ENCODE measurements around the gene SNAPC1. TPM values are rescaled to one million over a fixed set of nuclear protein-coding genes. Genes with fewer than 3 reads are reported as not detected.

Gene SNAPC1
- total RNA-seq, 1 donor: 3.7 TPM

GRCh38 chr14:61822458-61822857 lies 60.2 kb downstream of the SNAPC1 start:
- no peaks in the 10 kb centered on the region for H3K27me3 ChIP-seq (ENCODE audit: insufficient read depth, low read length)
- no peak overlapping the region for H3K4me3 ChIP-seq (ENCODE audit: low read length)
- H3K9me3 ChIP-seq (ENCODE audit: low read depth, low read length): no peaks in the 10 kb centered on the region
- no peaks in the 10 kb centered on the region for H3K4me1 ChIP-seq (ENCODE audit: insufficient read depth, low read length)

- Histone ChIP-seq H3K4me1 (ENCODE audit: insufficient read depth, low read length) (no peaks in the 10 kb centered on the region), H3K4me3 (ENCODE audit: low read length) (no peak overlapping the region), H3K27me3 (ENCODE audit: insufficient read depth, low read length) (no peaks in the 10 kb centered on the region), H3K9me3 (ENCODE audit: low read depth, low read length) (no peaks in the 10 kb centered on the region)
Observed at GRCh38 chr14:61832783-61833182, 70.6 kb downstream of the SNAPC1 start.

GRCh38 chr14:61836184-61836583 lies 74.0 kb downstream of the SNAPC1 start:
- no peaks in the 10 kb centered on the region for H3K27me3 ChIP-seq (ENCODE audit: insufficient read depth, low read length)
- H3K4me1 ChIP-seq (ENCODE audit: insufficient read depth, low read length): no peaks in the 10 kb centered on the region
- no peak overlapping the region for H3K4me3 ChIP-seq (ENCODE audit: low read length)
- no peaks in the 10 kb centered on the region for H3K9me3 ChIP-seq (ENCODE audit: low read depth, low read length)

GRCh38 chr14:61836807-61837206 lies 74.6 kb downstream of the SNAPC1 start:
- Histone ChIP-seq H3K9me3 (ENCODE audit: low read depth, low read length) (no peaks in the 10 kb centered on the region), H3K27me3 (ENCODE audit: insufficient read depth, low read length) (peaks cover 2% of the 10 kb centered on the region), H3K4me3 (ENCODE audit: low read length) (no peak overlapping the region), H3K4me1 (ENCODE audit: insufficient read depth, low read length) (no peaks in the 10 kb centered on the region)

GRCh38 chr14:61837336-61838229 lies 75.4 kb downstream of the SNAPC1 start:
- no peaks in the 10 kb centered on the region for H3K9me3 ChIP-seq (ENCODE audit: low read depth, low read length)
- H3K4me3 ChIP-seq (ENCODE audit: low read length): no peak overlapping the region
- peaks cover 2% of the 10 kb centered on the region for H3K27me3 ChIP-seq (ENCODE audit: insufficient read depth, low read length)
- no peaks in the 10 kb centered on the region for H3K4me1 ChIP-seq (ENCODE audit: insufficient read depth, low read length)

- H3K4me1 ChIP-seq (ENCODE audit: insufficient read depth, low read length): no peaks in the 10 kb centered on the region
- no peak overlapping the region for H3K4me3 ChIP-seq (ENCODE audit: low read length)
- H3K27me3 ChIP-seq (ENCODE audit: insufficient read depth, low read length): peaks cover 7% of the 10 kb centered on the region
- H3K9me3 ChIP-seq (ENCODE audit: low read depth, low read length): no peaks in the 10 kb centered on the region
Observed at GRCh38 chr14:61838661-61839245, 76.5 kb downstream of the SNAPC1 start.

GRCh38 chr14:61839507-61839906 lies 77.3 kb downstream of the SNAPC1 start:
- Histone ChIP-seq H3K4me3 (ENCODE audit: low read length) (no peak overlapping the region), H3K27me3 (ENCODE audit: insufficient read depth, low read length) (peaks cover 7% of the 10 kb centered on the region), H3K9me3 (ENCODE audit: low read depth, low read length) (no peaks in the 10 kb centered on the region), H3K4me1 (ENCODE audit: insufficient read depth, low read length) (no peaks in the 10 kb centered on the region)

GRCh38 chr14:61841145-61841544 lies 78.9 kb downstream of the SNAPC1 start:
- peaks cover 5% of the 10 kb centered on the region for H3K9me3 ChIP-seq (ENCODE audit: low read depth, low read length)
- H3K4me1 ChIP-seq (ENCODE audit: insufficient read depth, low read length): no peaks in the 10 kb centered on the region
- peaks cover 11% of the 10 kb centered on the region for H3K27me3 ChIP-seq (ENCODE audit: insufficient read depth, low read length)
- H3K4me3 ChIP-seq (ENCODE audit: low read length): no peak overlapping the region

Other genes starting within 250 kb of the SNAPC1 start
- 972 TPM for gene HIF1A, start 66.9 kb upstream of the SNAPC1 start, total RNA-seq
- gene SYT16, start 50.3 kb downstream of the SNAPC1 start, total RNA-seq: 0.10 TPM